ENCODE measurements around the gene NUTF2.
A peak's percentile ranks its signal among the peaks of the same experiment; 100 is the strongest.

NUTF2 gene

DNA sequence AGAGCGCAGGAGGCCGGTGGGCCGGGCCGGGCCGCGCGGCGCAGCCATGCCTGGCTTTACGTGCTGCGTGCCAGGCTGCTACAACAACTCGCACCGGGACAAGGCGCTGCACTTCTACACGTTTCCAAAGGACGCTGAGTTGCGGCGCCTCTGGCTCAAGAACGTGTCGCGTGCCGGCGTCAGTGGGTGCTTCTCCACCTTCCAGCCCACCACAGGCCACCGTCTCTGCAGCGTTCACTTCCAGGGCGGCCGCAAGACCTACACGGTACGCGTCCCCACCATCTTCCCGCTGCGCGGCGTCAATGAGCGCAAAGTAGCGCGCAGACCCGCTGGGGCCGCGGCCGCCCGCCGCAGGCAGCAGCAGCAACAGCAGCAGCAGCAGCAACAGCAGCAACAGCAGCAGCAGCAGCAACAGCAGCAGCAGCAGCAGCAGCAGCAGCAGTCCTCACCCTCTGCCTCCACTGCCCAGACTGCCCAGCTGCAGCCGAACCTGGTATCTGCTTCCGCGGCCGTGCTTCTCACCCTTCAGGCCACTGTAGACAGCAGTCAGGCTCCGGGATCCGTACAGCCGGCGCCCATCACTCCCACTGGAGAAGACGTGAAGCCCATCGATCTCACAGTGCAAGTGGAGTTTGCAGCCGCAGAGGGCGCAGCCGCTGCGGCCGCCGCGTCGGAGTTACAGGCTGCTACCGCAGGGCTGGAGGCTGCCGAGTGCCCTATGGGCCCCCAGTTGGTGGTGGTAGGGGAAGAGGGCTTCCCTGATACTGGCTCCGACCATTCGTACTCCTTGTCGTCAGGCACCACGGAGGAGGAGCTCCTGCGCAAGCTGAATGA is 4.0 kb upstream of the NUTF2 start:
- peaks cover 14% of the 10 kb centered on the region for H3K79me1 ChIP-seq (ENCODE audit: low read depth, low read length)
- peak; percentile 50 for DNase-seq (ENCODE audit: low spot score)
- peak overlapping the region; percentile 100 for H3K18ac ChIP-seq (ENCODE audit: low read length)
- peak overlapping the region; percentile 91 for H3K14ac ChIP-seq (ENCODE audit: low read length)
- H3K9ac ChIP-seq (ENCODE audit: low read depth, low read length, poor library complexity), result peak overlapping the region; percentile 98
- H3K4me2 ChIP-seq (ENCODE audit: insufficient read depth, low read length, poor library complexity, severe bottlenecking), result peak overlapping the region; percentile 89
- H2AFZ ChIP-seq (ENCODE audit: low read length), result peak overlapping the region; percentile 100
- H3K4ac ChIP-seq (ENCODE audit: low read length), result no peak overlapping the region
- peak overlapping the region; percentile 35 for H2AK5ac ChIP-seq (ENCODE audit: low read depth, low read length)
- H3K4me1 ChIP-seq (ENCODE audit: control insufficient read depth in 2 of 2, insufficient read depth in 1 of 2, low read depth in 1 of 2, low read length in 2 of 2), result peaks cover 20 to 23% of the 10 kb centered on the region in 2 donors
- H2BK5ac ChIP-seq (ENCODE audit: low read length), result peak overlapping the region; percentile 97
- H4K8ac ChIP-seq (ENCODE audit: low read depth, low read length), result no peak overlapping the region
- no CpG with 5 or more reads among the region's 67 CpGs for WGBS, 2 donors (ENCODE audit: extremely low coverage in 2 of 2, insufficient read length in 2 of 2, insufficient replicate concordance in 1 of 2)
- H3K9me3 ChIP-seq (replicated peaks in 1 of 2; ENCODE audit: control insufficient read depth in 2 of 2, insufficient read depth in 1 of 2, low read depth in 1 of 2, low read length in 2 of 2), result no peaks in the 10 kb centered on the region
- peak overlapping the region; percentile 36 for H2BK12ac ChIP-seq (ENCODE audit: low read length)
- peaks cover 3 to 16% of the 10 kb centered on the region in 2 donors for H3K36me3 ChIP-seq (replicated peaks in 1 of 2; ENCODE audit: control insufficient read depth in 2 of 2, insufficient read depth in 2 of 2, low read length in 2 of 2)
- no peaks in the 10 kb centered on the region for H3K27me3 ChIP-seq (ENCODE audit: control insufficient read depth in 3 of 3, insufficient read depth in 3 of 3, low read depth in 1 of 3, low read length in 3 of 3)
- H2BK15ac ChIP-seq (ENCODE audit: low read length), result peak overlapping the region; percentile 95
- H3K4me3 ChIP-seq (ENCODE audit: low read length in 2 of 2), result peak overlapping the region; percentile 88 to 91
- peak overlapping the region; percentile 22 for H4K91ac ChIP-seq (ENCODE audit: low read depth, low read length, poor library complexity)
- H3K23ac ChIP-seq (ENCODE audit: low read depth, low read length, poor library complexity), result peak overlapping the region; percentile 99
- H3K27ac ChIP-seq (replicated peaks; ENCODE audit: low read length), result peak overlapping the region; percentile 51
- no peak overlapping the region for H2BK120ac ChIP-seq (ENCODE audit: low read depth, low read length)

DNA sequence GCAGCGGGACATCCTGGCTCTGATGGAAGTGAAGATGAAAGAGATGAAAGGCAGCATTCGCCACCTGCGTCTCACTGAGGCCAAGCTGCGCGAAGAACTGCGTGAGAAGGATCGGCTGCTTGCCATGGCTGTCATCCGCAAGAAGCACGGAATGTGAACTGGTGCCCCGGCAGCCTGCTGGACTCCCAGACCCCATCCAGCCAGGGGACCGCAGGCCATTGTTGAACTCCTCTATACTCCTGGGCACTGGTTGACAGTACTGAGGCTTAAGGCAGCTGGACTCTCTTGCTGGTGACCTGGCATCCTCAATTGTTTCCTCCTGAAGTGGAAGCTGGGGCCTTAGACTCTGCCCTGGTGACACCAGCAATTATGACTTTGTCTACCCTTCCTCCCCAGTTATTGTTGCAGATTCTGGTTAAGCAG is 3.4 kb upstream of the NUTF2 start:
- peaks cover 3 to 16% of the 10 kb centered on the region in 2 donors for H3K36me3 ChIP-seq (replicated peaks in 1 of 2; ENCODE audit: control insufficient read depth in 2 of 2, insufficient read depth in 2 of 2, low read length in 2 of 2)
- peak overlapping the region; percentile 79 for H3K18ac ChIP-seq (ENCODE audit: low read length)
- H3K9ac ChIP-seq (ENCODE audit: low read depth, low read length, poor library complexity), result peak overlapping the region; percentile 98
- WGBS, 2 donors (ENCODE audit: extremely low coverage in 2 of 2, insufficient read length in 2 of 2, insufficient replicate concordance in 1 of 2), result no CpG with 5 or more reads among the region's 11 CpGs
- H3K9me3 ChIP-seq (replicated peaks in 1 of 2; ENCODE audit: control insufficient read depth in 2 of 2, insufficient read depth in 1 of 2, low read depth in 1 of 2, low read length in 2 of 2), result no peaks in the 10 kb centered on the region
- H3K4me3 ChIP-seq (ENCODE audit: low read length in 2 of 2), result peak overlapping the region; percentile 88 to 91
- H2AFZ ChIP-seq (ENCODE audit: low read length), result peak overlapping the region; percentile 100
- DNase-seq (ENCODE audit: low spot score), result no peak
- H3K4ac ChIP-seq (ENCODE audit: low read length), result no peak overlapping the region
- no peak overlapping the region for H4K91ac ChIP-seq (ENCODE audit: low read depth, low read length, poor library complexity)
- H3K14ac ChIP-seq (ENCODE audit: low read length), result no peak overlapping the region
- H2BK120ac ChIP-seq (ENCODE audit: low read depth, low read length), result no peak overlapping the region
- no peak overlapping the region for H2BK15ac ChIP-seq (ENCODE audit: low read length)
- H2AK5ac ChIP-seq (ENCODE audit: low read depth, low read length), result no peak overlapping the region
- H2BK12ac ChIP-seq (ENCODE audit: low read length), result peak overlapping the region; percentile 36
- H3K27ac ChIP-seq (replicated peaks; ENCODE audit: low read length), result no peak overlapping the region
- H2BK5ac ChIP-seq (ENCODE audit: low read length), result no peak overlapping the region
- no peaks in the 10 kb centered on the region for H3K27me3 ChIP-seq (ENCODE audit: control insufficient read depth in 3 of 3, insufficient read depth in 3 of 3, low read depth in 1 of 3, low read length in 3 of 3)
- H3K23ac ChIP-seq (ENCODE audit: low read depth, low read length, poor library complexity), result peak overlapping the region; percentile 99
- peaks cover 22 to 23% of the 10 kb centered on the region in 2 donors for H3K4me1 ChIP-seq (ENCODE audit: control insufficient read depth in 2 of 2, insufficient read depth in 1 of 2, low read depth in 1 of 2, low read length in 2 of 2)
- peaks cover 14% of the 10 kb centered on the region for H3K79me1 ChIP-seq (ENCODE audit: low read depth, low read length)
- peak overlapping the region; percentile 89 for H3K4me2 ChIP-seq (ENCODE audit: insufficient read depth, low read length, poor library complexity, severe bottlenecking)
- H4K8ac ChIP-seq (ENCODE audit: low read depth, low read length), result no peak overlapping the region

DNA sequence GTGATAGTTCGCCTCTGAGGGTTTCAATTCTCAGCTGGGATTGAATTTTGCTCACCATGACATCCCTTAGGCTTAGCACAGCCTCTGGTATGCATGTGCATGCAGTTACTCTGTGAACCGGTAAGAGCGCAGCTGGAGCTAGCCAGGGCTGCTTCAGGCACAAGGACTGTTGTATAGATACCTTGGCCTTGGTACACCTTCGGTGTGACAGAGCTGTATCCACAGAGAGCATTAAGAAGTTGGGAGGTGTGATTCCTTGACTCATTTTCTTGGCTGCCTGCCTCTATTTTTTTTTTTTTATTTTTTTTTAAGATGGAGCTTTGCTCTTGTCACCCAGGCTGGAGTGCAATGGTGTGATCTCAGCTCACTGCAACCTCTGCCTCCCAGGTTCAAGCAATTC is 2.2 kb upstream of the NUTF2 start:
- DNase-seq (ENCODE audit: low spot score), result no peak
- peaks cover 22 to 23% of the 10 kb centered on the region in 2 donors for H3K4me1 ChIP-seq (ENCODE audit: control insufficient read depth in 2 of 2, insufficient read depth in 1 of 2, low read depth in 1 of 2, low read length in 2 of 2)
- peaks cover 4 to 23% of the 10 kb centered on the region in 2 donors for H3K36me3 ChIP-seq (replicated peaks in 1 of 2; ENCODE audit: control insufficient read depth in 2 of 2, insufficient read depth in 2 of 2, low read length in 2 of 2)
- no peak overlapping the region for H2BK15ac ChIP-seq (ENCODE audit: low read length)
- H3K14ac ChIP-seq (ENCODE audit: low read length), result no peak overlapping the region
- no CpG with 5 or more reads among the region's 4 CpGs for WGBS, 2 donors (ENCODE audit: extremely low coverage in 2 of 2, insufficient read length in 2 of 2, insufficient replicate concordance in 1 of 2)
- peaks cover 14% of the 10 kb centered on the region for H3K79me1 ChIP-seq (ENCODE audit: low read depth, low read length)
- H3K27me3 ChIP-seq (ENCODE audit: control insufficient read depth in 3 of 3, insufficient read depth in 3 of 3, low read depth in 1 of 3, low read length in 3 of 3), result no peaks in the 10 kb centered on the region
- no peak overlapping the region for H2BK5ac ChIP-seq (ENCODE audit: low read length)
- H4K91ac ChIP-seq (ENCODE audit: low read depth, low read length, poor library complexity), result no peak overlapping the region
- H2AFZ ChIP-seq (ENCODE audit: low read length), result no peak overlapping the region
- no peak overlapping the region for H3K4me2 ChIP-seq (ENCODE audit: insufficient read depth, low read length, poor library complexity, severe bottlenecking)
- H4K8ac ChIP-seq (ENCODE audit: low read depth, low read length), result no peak overlapping the region
- H3K18ac ChIP-seq (ENCODE audit: low read length), result no peak overlapping the region
- no peak overlapping the region for H3K4ac ChIP-seq (ENCODE audit: low read length)
- no peak overlapping the region for H3K4me3 ChIP-seq (ENCODE audit: low read length in 2 of 2)
- no peak overlapping the region for H3K27ac ChIP-seq (replicated peaks; ENCODE audit: low read length)
- no peak overlapping the region for H2BK120ac ChIP-seq (ENCODE audit: low read depth, low read length)
- no peak overlapping the region for H3K23ac ChIP-seq (ENCODE audit: low read depth, low read length, poor library complexity)
- no peak overlapping the region for H3K9ac ChIP-seq (ENCODE audit: low read depth, low read length, poor library complexity)
- no peak overlapping the region for H2AK5ac ChIP-seq (ENCODE audit: low read depth, low read length)
- no peaks in the 10 kb centered on the region for H3K9me3 ChIP-seq (replicated peaks in 1 of 2; ENCODE audit: control insufficient read depth in 2 of 2, insufficient read depth in 1 of 2, low read depth in 1 of 2, low read length in 2 of 2)
- no peak overlapping the region for H2BK12ac ChIP-seq (ENCODE audit: low read length)

DNA sequence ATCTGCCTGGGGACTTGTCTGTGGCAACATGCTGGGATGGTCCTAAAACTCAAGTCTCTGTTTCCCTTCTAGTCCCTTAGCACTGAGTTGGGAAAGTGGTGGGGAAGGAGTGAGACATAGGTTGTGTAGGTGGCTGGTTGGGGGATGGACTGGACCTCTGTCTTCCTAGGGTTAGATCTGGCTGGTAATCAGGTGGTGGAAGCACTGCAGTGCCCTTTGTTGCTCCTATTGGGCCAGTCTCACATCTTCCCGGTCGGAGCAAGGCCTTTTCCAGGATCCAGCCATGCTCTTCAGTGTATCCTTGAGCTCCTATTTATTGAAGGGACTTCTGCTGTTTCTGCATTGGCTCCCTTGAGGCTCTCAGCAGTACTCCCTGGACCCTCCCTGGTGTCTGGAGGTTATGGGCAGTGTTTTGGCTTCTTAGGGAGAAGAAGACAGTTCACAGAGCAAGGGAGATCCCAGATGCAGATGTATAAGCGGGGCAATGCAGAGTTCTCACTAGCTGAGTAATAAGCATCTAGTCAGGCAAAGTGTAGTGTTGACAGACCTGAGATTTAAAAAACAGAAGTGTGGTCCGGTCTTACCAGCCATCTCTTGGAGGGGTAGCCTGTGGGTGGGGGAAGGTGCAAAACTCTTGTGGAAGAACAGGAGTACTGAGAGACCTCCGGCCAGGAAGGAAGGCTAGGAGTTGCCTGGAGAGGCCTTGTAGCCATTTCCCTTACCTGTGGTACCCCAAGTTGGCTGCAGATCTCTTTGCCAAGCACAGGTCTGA is 1.3 kb upstream of the NUTF2 start:
- peaks cover 4 to 30% of the 10 kb centered on the region in 2 donors for H3K36me3 ChIP-seq (replicated peaks in 1 of 2; ENCODE audit: control insufficient read depth in 2 of 2, insufficient read depth in 2 of 2, low read length in 2 of 2)
- H2BK12ac ChIP-seq (ENCODE audit: low read length), result no peak overlapping the region
- H3K4ac ChIP-seq (ENCODE audit: low read length), result no peak overlapping the region
- no peak overlapping the region for H3K18ac ChIP-seq (ENCODE audit: low read length)
- H2AK5ac ChIP-seq (ENCODE audit: low read depth, low read length), result peak overlapping the region; percentile 49
- H3K23ac ChIP-seq (ENCODE audit: low read depth, low read length, poor library complexity), result no peak overlapping the region
- H2BK15ac ChIP-seq (ENCODE audit: low read length), result no peak overlapping the region
- no peak overlapping the region for H2BK120ac ChIP-seq (ENCODE audit: low read depth, low read length)
- peak overlapping the region in 1 of 2 donors; percentile 97 for H3K4me3 ChIP-seq (ENCODE audit: low read length in 2 of 2)
- no peak overlapping the region for H2BK5ac ChIP-seq (ENCODE audit: low read length)
- H3K14ac ChIP-seq (ENCODE audit: low read length), result no peak overlapping the region
- H2AFZ ChIP-seq (ENCODE audit: low read length), result peak overlapping the region; percentile 81
- peak overlapping the region; percentile 89 for H3K27ac ChIP-seq (replicated peaks; ENCODE audit: low read length)
- H3K4me2 ChIP-seq (ENCODE audit: insufficient read depth, low read length, poor library complexity, severe bottlenecking), result peak overlapping the region; percentile 76
- H3K9ac ChIP-seq (ENCODE audit: low read depth, low read length, poor library complexity), result peak overlapping the region; percentile 32
- H3K4me1 ChIP-seq (ENCODE audit: control insufficient read depth in 2 of 2, insufficient read depth in 1 of 2, low read depth in 1 of 2, low read length in 2 of 2), result peaks cover 22 to 23% of the 10 kb centered on the region in 2 donors
- DNase-seq (ENCODE audit: low spot score), result no peak
- H4K8ac ChIP-seq (ENCODE audit: low read depth, low read length), result no peak overlapping the region
- H3K27me3 ChIP-seq (ENCODE audit: control insufficient read depth in 3 of 3, insufficient read depth in 3 of 3, low read depth in 1 of 3, low read length in 3 of 3), result no peaks in the 10 kb centered on the region
- WGBS, 2 donors (ENCODE audit: extremely low coverage in 2 of 2, insufficient read length in 2 of 2, insufficient replicate concordance in 1 of 2), result no CpG with 5 or more reads among the region's 5 CpGs
- H4K91ac ChIP-seq (ENCODE audit: low read depth, low read length, poor library complexity), result no peak overlapping the region
- H3K9me3 ChIP-seq (replicated peaks in 1 of 2; ENCODE audit: control insufficient read depth in 2 of 2, insufficient read depth in 1 of 2, low read depth in 1 of 2, low read length in 2 of 2), result no peaks in the 10 kb centered on the region
- peaks cover 14% of the 10 kb centered on the region for H3K79me1 ChIP-seq (ENCODE audit: low read depth, low read length)

Data from neuronal stem cell (in vitro differentiated cells).